HG03520 (cell line): ENCODE data around the gene C1orf53.
A peak's percentile ranks its signal among the peaks of the same experiment; 100 is the strongest.
"Not testable (repeated sequence)": the region's sequence is repeated elsewhere in the genome, so short reads cannot be mapped to it uniquely, and the experiment has no call there.

ENCODE experiments used
- ATAC-seq: cut with Tn5 transposase; IDR thresholded peaks from one replicate; pipeline ENCODE4 v1.9.1; 2021; ENCODE audit warnings: mild to moderate bottlenecking, moderate library complexity; ENCODE audit not compliant: unreplicated experiment

Gene C1orf53

GRCh38 chr1:197902454-197903195 lies at the start of gene C1orf53:
TSS of gene C1orf53 (plus strand) at chr1:197902630. CDS start at chr1:197902650, 20 bp downstream.
- peak; percentile 95 for ATAC-seq

DNA sequence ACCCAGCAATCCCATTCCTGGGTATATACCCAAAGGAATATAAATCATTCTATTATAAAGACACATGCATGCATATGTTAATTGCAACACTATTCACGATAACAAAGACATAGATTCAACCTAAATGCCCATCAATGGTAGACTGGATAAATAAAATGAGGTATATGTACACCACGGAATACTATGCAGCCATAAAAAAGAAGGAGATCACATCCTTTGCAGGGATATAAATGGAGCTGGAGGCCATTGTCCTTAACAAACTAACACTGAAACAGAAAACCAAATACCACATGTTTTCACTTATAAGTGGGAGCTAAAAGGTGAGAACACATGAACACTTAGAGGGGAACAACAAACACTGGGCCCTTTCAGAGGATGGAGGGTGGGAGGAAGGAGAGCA lies 46.7 kb upstream of the C1orf53 start:
- ATAC-seq: not testable (repeated sequence)

DNA sequence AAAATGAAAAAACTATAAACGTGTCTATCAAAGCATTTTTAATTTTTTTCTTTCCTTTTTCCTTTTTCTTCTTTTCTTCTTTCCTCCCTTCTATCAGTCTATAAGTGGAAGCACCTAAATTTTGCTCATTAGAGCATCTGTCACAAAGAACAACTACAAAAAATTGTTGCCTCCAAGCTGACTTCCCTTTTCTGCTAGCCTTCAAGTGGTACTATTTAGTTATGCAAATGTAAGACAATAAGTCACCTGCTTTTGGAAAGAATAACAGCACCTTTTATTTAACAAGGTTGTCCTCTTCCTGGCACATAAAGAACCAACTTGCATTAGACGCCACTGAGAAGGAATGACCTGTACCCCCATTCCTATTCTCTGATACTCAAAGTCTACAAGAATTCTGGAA lies 45.0 kb upstream of the C1orf53 start:
- ATAC-seq: no peak

- no peak for ATAC-seq
Measured at GRCh38 chr1:197859024-197859423, 43.4 kb upstream of the C1orf53 start.

DNA sequence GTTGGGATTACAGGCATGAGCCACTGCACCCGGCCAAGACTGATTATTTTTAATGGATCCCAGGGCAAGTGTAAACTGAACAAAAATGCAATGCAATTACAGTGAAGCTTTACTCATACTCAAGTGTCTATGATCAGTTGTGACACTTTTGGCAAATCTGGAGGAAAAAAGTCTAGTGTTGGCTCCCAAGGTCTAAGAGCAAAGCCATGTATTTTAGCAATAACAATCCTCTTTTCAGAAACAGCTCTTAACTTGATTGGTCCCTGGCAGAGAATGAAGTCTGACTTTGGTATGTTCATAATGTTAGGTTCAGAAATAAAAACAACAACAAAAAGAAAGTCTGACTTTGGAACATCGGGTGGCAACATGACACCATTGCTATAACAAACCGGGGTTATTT lies 40.2 kb upstream of the C1orf53 start:
- no peak for ATAC-seq

DNA sequence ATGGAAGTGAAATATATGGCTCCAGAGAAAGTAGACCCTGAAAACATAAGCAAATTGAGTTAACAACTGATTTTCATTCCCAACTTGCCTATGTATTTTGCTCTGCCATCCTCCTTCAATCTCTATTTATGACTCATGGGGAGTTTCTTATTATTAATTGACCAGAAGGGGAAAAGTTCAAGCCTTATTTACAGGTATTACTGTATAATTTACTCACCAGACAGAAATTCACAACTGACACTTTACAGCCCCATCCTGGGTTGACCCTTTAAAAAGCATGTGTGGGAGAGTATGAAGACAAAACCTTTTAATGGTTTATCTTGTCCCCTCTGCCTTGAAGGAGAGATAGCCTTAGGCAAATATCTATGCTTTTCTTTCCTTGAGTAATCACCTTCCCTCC lies 39.8 kb upstream of the C1orf53 start:
- ATAC-seq: no peak

DNA sequence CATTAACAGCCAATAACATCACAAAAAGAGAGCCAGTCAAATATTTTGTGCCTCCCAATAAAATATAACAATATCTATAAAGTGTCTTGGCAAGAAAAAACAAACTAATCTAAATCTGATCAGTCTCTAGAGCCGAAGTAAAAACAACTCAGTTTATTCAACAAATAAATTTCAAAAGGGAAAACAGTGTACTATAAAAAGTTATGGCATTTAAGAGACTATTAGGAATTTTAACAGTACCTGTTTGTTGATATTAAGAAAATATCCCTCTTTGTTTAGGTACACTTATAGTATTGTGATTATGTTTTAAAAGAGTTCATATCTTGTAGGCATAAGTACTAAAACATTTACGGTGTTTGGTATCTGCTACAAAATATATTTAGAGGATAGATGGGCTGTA lies 36.6 kb upstream of the C1orf53 start:
- ATAC-seq: no peak

- ATAC-seq: peak; percentile 95
Measured at GRCh38 chr1:197868751-197869489, 33.5 kb upstream of the C1orf53 start.

DNA sequence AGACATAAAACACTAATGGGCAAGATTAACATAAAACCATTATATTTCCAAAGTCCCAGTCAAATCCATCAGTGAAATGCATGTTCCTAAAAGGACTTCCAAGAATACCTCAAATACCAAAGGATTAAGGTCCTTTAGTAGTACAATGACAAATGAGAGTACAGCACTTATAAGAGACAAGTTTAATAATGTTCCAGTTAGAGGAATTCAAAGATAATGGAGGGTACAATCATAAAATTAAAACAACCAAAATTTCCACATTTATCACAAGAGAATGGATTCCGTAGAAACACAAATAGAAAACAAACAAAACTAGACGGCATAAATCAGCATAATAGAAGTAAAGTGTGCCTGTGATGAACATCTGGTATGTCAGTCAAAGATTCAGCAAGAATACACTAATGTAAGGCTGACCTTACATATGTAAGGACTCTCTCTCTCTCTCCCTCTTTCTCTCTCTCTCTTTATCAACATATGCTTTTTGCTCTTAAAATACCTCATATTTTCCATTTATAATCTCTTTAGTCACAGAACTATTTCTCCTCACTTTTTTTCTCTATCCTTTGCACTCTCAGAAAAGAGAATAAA lies 32.8 kb upstream of the C1orf53 start:
- ATAC-seq: no peak

DNA sequence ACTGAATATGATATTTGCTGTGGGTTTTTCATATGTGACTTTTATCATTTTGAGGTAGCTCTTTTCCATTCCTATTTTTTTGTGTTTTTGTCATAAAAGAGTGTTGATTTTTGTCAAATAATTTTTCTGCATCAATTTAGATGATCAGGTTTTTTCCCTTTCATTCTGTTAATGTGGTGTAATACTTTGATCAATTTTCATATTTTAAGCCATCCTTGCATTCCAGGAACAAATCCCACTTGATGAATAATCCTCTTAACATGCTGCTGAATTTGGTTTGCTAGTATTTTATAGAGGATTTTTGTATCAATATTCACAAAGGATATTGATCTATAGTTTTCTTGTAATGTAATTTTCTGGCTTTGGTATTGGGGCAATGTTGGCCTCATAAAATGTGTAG lies 25.5 kb upstream of the C1orf53 start:
- ATAC-seq: no peak

DNA sequence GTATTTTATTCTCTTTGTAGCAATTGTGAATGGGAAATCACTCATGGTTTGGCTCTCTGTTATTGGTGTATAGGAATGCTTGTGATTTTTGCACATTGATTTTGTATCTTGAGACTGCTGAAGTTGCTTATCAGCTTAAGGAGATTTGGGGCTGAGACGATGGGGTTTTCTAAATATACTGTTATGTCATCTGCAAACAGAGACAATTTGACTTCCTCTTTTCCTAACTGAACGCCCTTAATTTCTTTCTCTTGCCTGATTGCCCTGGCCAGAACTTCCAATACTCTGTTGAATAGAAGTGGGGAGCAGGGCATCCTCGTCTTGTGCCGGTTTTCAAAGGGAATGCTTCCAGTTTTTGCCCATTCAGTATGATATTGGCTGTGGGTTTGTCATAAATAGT lies 22.0 kb upstream of the C1orf53 start:
- not testable (repeated sequence) for ATAC-seq

DNA sequence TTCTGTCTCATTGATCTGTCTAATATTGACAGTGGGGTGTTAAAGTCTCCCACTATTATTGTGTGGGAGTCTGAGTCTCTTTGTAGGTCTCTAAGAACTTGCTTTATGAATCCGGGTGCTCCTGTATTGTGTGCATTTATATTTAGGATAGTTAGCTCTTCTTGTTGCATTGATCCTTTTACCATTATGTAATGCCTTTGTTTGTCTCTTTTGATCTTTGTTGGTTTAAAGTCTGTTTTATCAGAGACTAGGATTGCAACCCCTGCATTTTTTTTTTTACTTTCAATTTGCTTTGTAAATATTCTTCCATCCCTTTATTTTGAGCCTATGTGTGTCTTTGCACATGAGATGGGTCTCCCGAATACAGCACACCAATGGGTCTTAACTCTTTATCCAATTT lies 20.2 kb upstream of the C1orf53 start:
- not testable (repeated sequence) for ATAC-seq

DNA sequence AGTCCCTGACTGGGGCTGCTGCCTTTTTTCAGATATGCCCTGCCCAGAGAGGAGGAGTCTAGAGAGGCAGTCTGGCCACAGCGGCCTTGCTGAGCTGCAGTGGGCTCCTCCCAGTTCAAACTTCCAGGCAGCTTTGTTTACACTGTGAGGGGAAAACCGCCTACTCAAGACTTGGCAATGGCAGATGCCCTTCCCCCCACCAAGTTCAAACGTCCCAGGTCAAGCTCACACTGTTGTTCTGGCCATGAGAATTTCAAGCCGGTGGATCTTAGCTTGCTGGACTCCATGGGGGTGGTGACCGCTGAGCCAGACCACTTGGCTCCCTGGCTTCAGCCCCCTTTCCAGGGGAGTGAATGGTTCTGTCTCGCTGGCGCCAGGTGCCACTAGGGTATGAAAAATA lies 18.3 kb upstream of the C1orf53 start:
- ATAC-seq: no peak

DNA sequence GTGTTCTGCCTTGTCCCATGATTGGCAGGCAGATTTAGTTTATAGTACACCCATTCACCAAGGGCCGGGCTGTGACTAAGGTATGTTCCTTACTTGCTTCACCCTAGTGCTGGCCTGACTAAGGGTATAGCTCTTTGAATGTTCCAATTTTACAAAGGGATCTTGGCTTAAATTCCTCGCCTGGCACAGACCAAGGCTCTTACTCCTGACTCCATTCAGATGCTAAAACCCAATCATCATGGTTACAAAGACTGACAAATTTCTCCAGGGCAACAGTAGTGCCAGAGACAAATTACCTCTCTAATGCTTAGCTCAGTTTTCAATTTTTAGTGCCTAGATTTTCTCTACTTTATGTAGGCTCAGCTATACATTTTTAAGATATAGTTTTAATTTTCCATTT lies 11.5 kb upstream of the C1orf53 start:
- no peak for ATAC-seq

- no peak for ATAC-seq
Measured at GRCh38 chr1:197892684-197893083, 9.7 kb upstream of the C1orf53 start.

DNA sequence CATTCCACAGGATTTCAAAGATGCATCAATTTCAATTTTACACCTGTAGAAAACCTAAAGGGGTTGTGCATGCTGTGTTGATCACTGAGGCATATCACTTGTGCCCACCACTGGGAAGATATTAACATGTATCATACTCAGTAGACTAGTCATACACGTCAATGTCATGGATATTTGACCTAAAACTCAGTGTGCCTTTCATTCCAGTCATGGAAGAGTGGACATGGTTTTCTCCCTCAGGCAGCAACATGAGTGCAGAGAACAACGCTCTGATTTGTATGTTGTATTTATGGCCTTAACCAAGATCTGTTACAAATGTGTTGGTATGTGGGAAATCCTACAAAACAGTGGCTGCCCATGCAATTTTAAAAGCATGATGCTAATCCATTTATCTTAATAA lies 6.1 kb upstream of the C1orf53 start:
- no peak for ATAC-seq

DNA sequence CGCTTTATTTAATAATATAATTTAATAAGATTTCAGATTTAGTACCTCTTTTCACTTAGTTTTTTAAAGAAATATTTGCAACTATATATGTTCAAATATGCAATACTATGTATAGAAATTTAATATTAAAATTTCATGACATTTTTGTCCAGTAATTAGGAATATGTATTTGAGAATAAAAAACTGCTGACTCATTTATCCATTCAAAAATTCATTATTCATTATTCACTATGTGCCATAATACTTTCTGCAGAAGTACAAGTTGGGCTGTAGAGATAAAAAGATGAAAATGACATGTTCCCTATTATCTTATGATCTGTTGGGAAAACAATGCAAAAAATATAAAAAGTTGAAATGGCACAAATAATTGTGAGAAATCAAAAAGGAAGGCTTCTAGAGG lies 3.4 kb upstream of the C1orf53 start:
- no peak for ATAC-seq

DNA sequence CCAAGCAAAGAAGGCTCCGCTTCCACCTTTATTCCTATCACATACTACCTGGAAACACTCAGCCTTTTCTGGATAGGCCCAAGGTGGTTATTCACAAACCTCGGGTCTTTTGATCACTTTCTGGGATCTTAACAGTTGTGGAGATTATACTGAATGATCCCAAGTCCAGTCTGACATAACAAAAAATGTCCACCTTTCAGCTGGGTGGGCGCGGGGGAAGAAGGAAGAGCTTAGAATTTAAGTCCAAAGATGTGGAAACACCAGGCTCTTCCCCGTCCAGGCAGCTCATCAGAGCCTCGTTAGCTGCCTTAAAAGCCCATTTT lies 338 bp upstream of the C1orf53 start:
- ATAC-seq: no peak

DNA sequence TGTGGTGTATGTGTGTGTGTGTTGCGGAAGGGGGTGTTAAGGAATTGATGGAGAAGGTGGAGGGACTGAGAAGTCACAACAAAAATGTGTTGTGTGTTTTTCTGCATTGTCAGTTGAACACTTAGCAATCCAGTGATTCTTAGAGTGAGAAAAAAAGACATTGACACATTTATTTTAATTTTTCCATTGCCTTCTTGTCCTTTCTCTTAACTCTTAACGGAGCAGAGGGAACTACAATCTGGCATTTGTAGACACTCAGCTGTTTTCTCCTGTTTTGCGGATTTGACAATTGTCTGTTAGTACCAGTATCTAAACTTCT lies 725 bp downstream of the C1orf53 start:
- no peak for ATAC-seq

DNA sequence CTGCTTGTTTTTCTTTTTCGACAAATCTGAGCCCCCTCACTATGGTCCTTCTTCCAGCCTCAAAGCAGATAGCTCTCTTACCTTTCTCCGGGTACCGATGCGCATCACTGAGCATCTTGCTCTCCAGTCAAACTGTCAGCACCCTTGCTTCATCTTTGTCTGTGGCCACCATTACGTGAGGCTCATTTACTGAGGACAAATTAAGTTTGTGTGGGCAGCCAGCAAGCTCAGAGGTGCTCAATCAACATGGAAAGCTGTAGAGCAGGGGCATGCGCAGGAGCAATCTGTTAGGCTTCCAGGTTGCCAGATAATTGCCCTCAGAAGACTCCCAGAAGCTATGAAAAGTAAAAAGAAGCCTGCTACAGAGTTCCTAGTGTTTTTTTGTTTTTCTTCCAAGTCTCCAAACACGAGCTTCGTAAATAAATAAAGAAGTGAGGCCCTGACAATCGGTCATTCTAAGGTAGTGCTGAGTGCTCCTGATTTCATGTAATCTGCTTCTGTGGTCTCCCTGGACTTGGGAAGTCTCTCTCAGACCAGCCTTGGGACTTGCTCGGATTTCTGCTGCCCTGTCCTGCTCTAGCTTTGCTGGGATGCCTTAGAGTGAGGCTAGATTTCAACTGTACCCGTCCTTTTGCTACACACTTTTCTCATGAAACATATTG lies 1.8 kb downstream of the C1orf53 start:
- no peak for ATAC-seq

DNA sequence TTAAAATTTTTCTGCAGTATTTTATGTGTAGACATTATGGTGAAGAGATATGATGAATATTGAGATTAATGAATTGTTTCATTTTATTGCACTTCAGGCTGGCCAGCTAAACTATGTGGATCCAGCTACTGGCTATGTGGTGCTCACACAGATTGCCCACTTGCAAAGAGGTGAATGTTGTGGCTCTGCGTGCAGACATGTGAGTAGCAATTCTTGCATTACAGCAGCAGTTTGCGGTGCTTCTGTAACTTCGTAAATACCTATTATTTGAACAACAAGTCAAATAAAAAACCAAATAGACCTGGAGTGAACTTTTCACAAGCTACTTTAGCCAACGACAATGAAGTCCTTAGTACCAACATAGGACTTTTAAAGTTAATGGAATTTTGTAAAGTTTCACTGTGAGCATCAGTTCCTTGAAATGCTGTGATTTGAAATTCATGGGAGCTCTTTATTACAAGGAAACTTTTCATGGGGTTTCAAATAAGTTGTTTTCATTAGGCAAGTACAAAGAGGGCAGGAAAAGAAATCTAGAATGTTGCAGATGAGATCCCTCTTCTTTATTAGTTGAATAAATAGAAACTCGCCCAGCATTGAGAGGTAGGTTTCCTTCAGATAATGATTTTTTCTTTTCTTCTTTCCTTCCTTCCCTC lies 3.4 kb downstream of the C1orf53 start:
- ATAC-seq: no peak
